ENCODE results near the gene TTLL1. TPM values are rescaled to one million over a fixed set of nuclear protein-coding genes. Genes with fewer than 3 reads are reported as not detected.

TTLL1 gene
- total RNA-seq, 4 donors from 2014 or later: 1.7 to 5.0 (median 3.5) TPM

DNA sequence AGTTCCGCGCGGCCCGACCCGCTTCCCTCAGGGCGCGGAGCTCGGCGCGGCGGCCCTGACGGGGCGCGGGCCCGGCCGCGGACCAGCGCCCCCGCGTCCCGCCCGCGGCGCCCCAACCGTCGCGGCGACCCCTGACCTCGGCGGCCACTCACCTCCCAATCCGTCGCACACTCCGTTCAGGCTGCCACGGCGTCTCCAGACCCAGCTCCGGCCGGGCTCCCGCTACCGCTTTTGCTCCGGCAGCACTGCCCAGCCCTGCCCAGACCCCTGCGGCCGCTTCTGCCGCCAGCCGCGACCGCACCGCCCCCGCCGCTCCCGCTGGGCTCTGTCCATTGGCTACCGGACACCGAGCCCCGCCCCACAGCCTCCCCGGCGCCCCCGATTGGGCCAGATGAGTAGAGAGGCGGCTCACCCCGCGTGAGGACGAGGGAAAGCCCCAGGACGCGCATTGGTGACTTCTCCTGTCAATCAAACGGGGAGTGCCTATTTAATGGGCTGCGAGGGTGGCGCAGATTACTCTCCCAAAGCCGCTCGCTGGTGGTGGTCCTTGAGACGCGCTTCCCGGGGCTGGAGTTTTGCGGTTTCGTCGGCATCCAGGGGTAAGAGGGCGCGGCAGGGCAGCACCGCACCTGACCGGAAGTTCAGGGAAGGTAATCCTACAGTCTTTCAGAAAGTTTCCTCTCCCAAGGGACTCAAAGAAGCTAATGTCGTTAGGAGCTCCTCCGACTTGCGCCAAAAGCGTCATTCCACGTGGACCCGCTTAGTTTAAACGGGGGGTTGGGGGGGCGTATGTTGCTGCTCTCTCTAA lies 74.1 kb downstream of the TTLL1 start, which contains the start of gene PACSIN2:
Gene PACSIN2, minus strand, starts transcription at position 281 of the 808 bp plus-strand sequence. CDS start 103,069 bp downstream, outside the sequence.
- Histone ChIP-seq H3K27ac (peak within 1 kb of the TSS; percentile 69 to 91 (median 80)), H3K4me3 (peak within 1 kb of the TSS; percentile 84 to 100 (median 94)), H3K36me3 (no peaks in the 10 kb centered on the region), H3K27me3 (no peaks in the 10 kb centered on the region), H3K9me3 (no peaks in the 10 kb centered on the region), H3K4me1 (peaks cover 0 to 20% (median 5%) of the 10 kb centered on the region in 4 donors)
- DNase-seq: peak; percentile 99 to 100 (median 99)
- TF ChIP-seq, protein P1, sequence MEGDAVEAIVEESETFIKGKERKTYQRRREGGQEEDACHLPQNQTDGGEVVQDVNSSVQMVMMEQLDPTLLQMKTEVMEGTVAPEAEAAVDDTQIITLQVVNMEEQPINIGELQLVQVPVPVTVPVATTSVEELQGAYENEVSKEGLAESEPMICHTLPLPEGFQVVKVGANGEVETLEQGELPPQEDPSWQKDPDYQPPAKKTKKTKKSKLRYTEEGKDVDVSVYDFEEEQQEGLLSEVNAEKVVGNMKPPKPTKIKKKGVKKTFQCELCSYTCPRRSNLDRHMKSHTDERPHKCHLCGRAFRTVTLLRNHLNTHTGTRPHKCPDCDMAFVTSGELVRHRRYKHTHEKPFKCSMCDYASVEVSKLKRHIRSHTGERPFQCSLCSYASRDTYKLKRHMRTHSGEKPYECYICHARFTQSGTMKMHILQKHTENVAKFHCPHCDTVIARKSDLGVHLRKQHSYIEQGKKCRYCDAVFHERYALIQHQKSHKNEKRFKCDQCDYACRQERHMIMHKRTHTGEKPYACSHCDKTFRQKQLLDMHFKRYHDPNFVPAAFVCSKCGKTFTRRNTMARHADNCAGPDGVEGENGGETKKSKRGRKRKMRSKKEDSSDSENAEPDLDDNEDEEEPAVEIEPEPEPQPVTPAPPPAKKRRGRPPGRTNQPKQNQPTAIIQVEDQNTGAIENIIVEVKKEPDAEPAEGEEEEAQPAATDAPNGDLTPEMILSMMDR (IDR thresholded peaks at IDR 0.05): peak in 1 of 6 experiments; percentile 2
- TF ChIP-seq POLR2A (IDR thresholded peaks at IDR 0.05): peak; percentile 94 to 98

DNA sequence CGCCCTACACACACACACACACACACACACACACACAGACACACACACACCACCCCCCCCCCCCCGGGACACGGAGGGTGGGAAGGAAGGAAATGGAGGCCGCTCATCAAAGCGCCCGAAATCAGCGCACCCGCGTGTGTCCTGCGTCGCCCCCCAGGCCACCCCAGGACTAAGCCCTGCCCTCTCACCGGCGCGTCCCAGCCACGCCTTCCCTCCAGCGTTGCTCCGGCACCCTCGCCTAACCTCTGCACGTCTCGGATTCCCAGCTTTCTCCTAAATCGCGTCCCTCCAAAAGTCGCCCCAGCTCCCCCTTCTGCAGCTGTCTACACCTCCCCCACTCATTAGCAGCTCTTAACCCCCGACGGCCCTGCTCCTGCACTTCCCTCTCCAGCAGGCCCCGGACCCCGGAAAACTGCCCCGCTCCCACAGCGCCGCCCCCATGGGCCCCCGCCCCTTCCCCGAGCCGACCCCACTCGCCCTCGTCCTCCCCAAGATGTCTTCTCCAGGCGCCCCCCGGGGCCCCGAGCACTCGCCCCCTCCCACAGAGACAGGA lies 74.8 kb downstream of the TTLL1 start:
- peak overlapping the region; percentile 69 to 91 (median 80) for H3K27ac ChIP-seq
- peak overlapping the region; percentile 84 to 100 (median 94) for H3K4me3 ChIP-seq
- no peaks in the 10 kb centered on the region for H3K27me3 ChIP-seq
- peak; percentile 44 to 68 (median 64) for DNase-seq
- peaks cover 0 to 26% (median 5%) of the 10 kb centered on the region in 4 donors for H3K4me1 ChIP-seq
- H3K36me3 ChIP-seq: no peaks in the 10 kb centered on the region
- TF ChIP-seq POLR2A (IDR thresholded peaks at IDR 0.05): no peak
- TF ChIP-seq, protein P1 (IDR thresholded peaks at IDR 0.05): no peak
- H3K9me3 ChIP-seq: no peaks in the 10 kb centered on the region

DNA sequence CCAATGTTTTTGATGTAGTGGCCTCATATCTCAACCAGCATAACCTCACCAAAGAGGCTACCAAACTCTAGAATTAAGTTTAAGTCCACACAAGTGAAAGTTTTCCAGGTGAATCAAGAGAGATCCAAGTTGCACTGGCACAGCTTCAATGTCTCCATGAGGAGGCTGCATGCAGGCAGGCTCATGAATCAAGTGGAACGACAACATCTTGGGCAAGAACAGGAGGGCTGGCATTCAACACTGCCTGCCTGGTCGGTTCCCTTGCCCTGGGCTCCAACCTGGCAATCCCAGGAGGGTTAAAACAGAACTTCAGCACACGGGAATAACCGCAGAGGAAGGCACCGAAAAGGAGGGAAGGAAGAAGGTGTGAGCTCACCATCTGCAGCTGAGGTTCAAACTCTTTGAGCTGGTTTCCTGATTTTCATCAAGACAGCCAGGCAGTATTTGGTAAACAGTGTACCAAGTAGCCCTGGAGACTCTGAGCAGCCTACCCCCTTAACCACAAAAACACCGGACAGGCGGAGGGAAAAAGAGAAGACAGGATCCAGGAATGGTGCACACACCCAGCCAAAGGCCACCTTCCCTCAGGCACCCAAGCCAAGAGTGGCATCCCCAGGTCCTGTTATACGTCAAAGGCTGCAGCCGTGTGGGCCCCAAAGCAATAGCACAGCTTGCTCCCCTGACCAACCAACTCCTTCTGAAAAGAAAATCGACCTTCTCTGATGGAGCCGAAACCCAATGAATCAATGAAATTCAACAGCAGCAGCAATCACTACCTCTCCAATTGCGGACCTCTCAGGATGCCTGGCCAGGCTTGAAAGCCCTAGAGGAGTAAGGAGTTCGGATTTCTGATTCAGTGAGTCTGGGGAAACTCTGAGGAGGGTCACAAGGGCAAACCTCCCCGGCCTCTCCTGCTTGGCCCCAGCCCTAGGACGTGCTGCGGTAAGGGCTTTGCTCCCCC lies 75.6 kb downstream of the TTLL1 start:
- H3K27me3 ChIP-seq: no peaks in the 10 kb centered on the region
- peak overlapping the region; percentile 84 to 100 (median 94) for H3K4me3 ChIP-seq
- no peak for TF ChIP-seq POLR2A (IDR thresholded peaks at IDR 0.05)
- TF ChIP-seq, protein P1 (IDR thresholded peaks at IDR 0.05): no peak
- peak overlapping the region in 3 of 4 donors; percentile 69 to 91 (median 86) for H3K27ac ChIP-seq
- no peaks in the 10 kb centered on the region for H3K9me3 ChIP-seq
- DNase-seq: no peak
- peaks cover 0 to 33% (median 5%) of the 10 kb centered on the region in 4 donors for H3K4me1 ChIP-seq
- H3K36me3 ChIP-seq: no peaks in the 10 kb centered on the region

DNA sequence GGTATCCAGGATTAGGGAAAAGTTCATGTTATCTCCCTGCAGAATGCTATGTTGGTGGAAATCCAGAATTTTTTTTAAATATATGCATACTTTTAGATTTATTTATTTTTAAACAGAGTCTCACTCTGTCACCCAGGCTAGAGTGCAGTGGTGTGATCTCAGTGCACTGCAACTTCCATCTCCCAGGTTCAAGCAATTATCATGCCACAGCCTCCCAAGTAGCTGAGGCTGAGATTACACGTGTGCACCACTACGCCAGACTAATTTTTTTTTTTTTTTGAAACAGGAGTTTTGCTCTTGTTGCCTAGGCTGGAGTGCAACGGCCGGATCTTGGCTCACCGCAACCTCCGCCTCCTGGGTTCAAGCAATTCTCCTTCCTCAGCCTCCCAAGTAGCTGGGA lies 76.8 kb downstream of the TTLL1 start:
- H3K9me3 ChIP-seq: no peaks in the 10 kb centered on the region
- H3K27ac ChIP-seq: no peak overlapping the region
- peaks cover 3 to 35% (median 6%) of the 10 kb centered on the region in 4 donors for H3K4me1 ChIP-seq
- H3K27me3 ChIP-seq: no peaks in the 10 kb centered on the region
- TF ChIP-seq POLR2A (IDR thresholded peaks at IDR 0.05): no peak
- TF ChIP-seq, protein P1 (IDR thresholded peaks at IDR 0.05): no peak
- no peak overlapping the region for H3K4me3 ChIP-seq
- no peak for DNase-seq
- H3K36me3 ChIP-seq: no peaks in the 10 kb centered on the region

DNA sequence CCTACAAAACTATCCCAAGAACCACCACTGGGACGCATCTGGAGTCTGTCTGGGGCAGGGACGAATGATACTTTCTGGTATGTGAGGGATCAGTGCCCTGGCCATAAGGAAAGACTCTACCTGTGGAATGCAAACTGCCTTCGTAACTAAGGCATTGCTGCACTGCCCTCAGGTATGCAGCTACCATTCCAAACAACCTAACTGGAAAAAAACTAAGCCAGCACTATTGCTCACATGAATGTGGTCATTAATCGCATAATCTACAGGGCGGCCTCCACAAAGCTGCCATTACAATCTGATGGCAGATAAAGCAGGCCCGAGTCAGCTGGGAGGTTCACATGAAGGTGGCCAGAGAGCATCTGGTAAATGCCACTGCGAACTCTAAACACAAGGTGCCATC lies 78.1 kb downstream of the TTLL1 start:
- Histone ChIP-seq H3K27me3 (no peaks in the 10 kb centered on the region), H3K27ac (no peak overlapping the region), H3K36me3 (no peaks in the 10 kb centered on the region), H3K4me1 (peaks cover 3 to 45% (median 6%) of the 10 kb centered on the region in 4 donors), H3K4me3 (no peak overlapping the region), H3K9me3 (no peaks in the 10 kb centered on the region)
- no peak for TF ChIP-seq POLR2A (IDR thresholded peaks at IDR 0.05)
- TF ChIP-seq, protein P1 (IDR thresholded peaks at IDR 0.05): no peak
- DNase-seq: no peak

All from Peyer's patch (tissue), 4 donors.